G401.6 (cell line): ENCODE measurements around the gene THAP8.

ENCODE experiments used
- FAIRE-seq: peaks from 2 replicates; lab custom pipeline; 2012; peaks lifted over from hg19 to GRCh38; lab: Jason Lieb, UNC

THAP8 gene

GRCh38 chr19:36030264-36031148 is 23.6 kb downstream of the THAP8 start:
- no peak for FAIRE-seq

- no peak for FAIRE-seq
Observed at GRCh38 chr19:36028313-36029041, 25.6 kb downstream of the THAP8 start.

GRCh38 chr19:36027696-36028095 is 26.4 kb downstream of the THAP8 start:
- no peak for FAIRE-seq

- FAIRE-seq = no peak
Observed at GRCh38 chr19:36026091-36026876, 27.8 kb downstream of the THAP8 start.

- no peak for FAIRE-seq
Observed at GRCh38 chr19:36025541-36025940, 28.5 kb downstream of the THAP8 start.

- FAIRE-seq = no peak
Observed at GRCh38 chr19:36023432-36023831, 30.7 kb downstream of the THAP8 start.

- no peak for FAIRE-seq
Observed at GRCh38 chr19:36019061-36019670, 34.9 kb downstream of the THAP8 start.

- FAIRE-seq = peak; percentile 100
Observed at GRCh38 chr19:36014012-36014924, 39.8 kb downstream of the THAP8 start, which contains the start of gene ALKBH6. Gene ALKBH6 (minus strand): TSS chr19:36014213. CDS start chr19:36013397, 816 bp downstream.

- FAIRE-seq = no peak
Observed at GRCh38 chr19:36013280-36014011, 40.6 kb downstream of the THAP8 start.

GRCh38 chr19:36010402-36010801 is 43.7 kb downstream of the THAP8 start:
- FAIRE-seq = no peak

GRCh38 chr19:36009633-36010379 is 44.3 kb downstream of the THAP8 start:
- no peak for FAIRE-seq

GRCh38 chr19:36009220-36009619 is 44.9 kb downstream of the THAP8 start:
- FAIRE-seq = no peak

- no peak for FAIRE-seq
Observed at GRCh38 chr19:36008336-36008978, 45.6 kb downstream of the THAP8 start, which contains the start of gene SYNE4. Gene SYNE4 (minus strand): TSS chr19:36008813. CDS start chr19:36008681, 132 bp downstream.

- no peak for FAIRE-seq
Observed at GRCh38 chr19:36006955-36007354, 47.1 kb downstream of the THAP8 start.

GRCh38 chr19:36003284-36003683 is 50.8 kb downstream of the THAP8 start:
- no peak for FAIRE-seq

- no peak for FAIRE-seq
Observed at GRCh38 chr19:36001605-36002004, 52.5 kb downstream of the THAP8 start.

- FAIRE-seq = no peak
Observed at GRCh38 chr19:35996777-35997176, 57.3 kb downstream of the THAP8 start.

- peak; percentile 95 for FAIRE-seq
Observed at GRCh38 chr19:35995048-35995993, 58.8 kb downstream of the THAP8 start, which contains the start of gene SDHAF1. Gene SDHAF1 (plus strand): TSS chr19:35995188. CDS start chr19:35995275, 87 bp downstream.
